GM08714 (cell line): ENCODE measurements around the gene SIX6.
"Not testable (repeated sequence)": the region's sequence is repeated elsewhere in the genome, so short reads cannot be mapped to it uniquely, and the experiment has no call there.

Experiments
- H3K4me3 ChIP-seq: fragments of 200-500 bp; sonication (Bioruptor generic); 2 replicates; pipeline ENCODE4 v1.5.1; 2014; ENCODE audit warnings: mild to moderate bottlenecking, low read length, inconsistent platforms
- ZNF274 ChIP-seq: IDR thresholded peaks from 2 replicates; pipeline ENCODE4 v1.6.1; 2012; ENCODE audit warnings: mild to moderate bottlenecking, low read depth, low read length

The SIX6 gene

GRCh38 chr14:60508707-60509437 is at the start of gene SIX6:
Gene SIX6 (plus strand): TSS chr14:60509146. CDS start chr14:60509399, 253 bp downstream.
- no peak within 1 kb of the TSS for H3K4me3 ChIP-seq
- TF ChIP-seq ZNF274: no peak

DNA sequence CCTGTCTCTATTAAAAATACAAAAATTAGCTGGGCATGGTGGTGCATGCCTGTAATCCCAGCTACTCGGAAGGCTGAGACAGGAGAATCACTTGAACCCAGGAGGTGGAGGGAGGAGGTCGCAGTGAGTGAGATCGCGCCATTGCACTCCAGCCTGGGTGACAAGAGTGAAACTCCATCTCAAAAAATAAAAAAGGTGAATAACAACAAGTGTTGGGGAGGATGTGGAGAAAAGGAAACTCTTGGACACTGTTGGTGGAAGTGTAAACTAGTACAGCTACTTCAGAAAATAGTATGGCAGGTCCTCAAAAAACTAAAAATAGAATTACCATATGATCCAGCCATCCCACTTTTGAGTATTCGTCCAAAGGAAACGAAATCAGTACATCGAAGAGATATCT is 28.7 kb upstream of the SIX6 start:
- not testable (repeated sequence) for H3K4me3 ChIP-seq

DNA sequence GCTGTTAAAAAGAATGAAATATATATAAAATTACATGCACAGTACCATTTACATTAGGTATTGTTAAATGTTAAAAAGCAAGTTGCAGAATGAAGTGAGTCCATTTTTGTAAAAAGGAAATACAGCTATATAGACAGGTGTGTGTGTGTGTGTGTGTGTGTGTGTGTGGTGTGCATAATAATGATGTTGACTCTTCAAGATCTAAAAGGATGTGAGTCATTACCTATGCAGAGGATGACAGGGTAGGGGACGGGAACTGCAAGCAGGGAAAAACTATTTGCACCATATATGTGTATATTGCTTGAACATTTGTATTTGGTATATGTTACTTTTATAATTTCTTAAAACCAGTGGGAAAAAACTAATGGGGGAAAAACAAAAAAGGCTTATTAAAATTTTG is 26.2 kb upstream of the SIX6 start:
- H3K4me3 ChIP-seq: no peak overlapping the region
- TF ChIP-seq ZNF274: no peak

- TF ChIP-seq ZNF274: no peak
- no peak overlapping the region for H3K4me3 ChIP-seq
Measured at GRCh38 chr14:60485057-60485597, 23.8 kb upstream of the SIX6 start.

- no peak within 1 kb of the TSS for H3K4me3 ChIP-seq
- TF ChIP-seq ZNF274: no peak
Measured at GRCh38 chr14:60485598-60486251, 23.2 kb upstream of the SIX6 start, which contains the start of gene C14orf39. Gene C14orf39 (minus strand): TSS chr14:60486063. CDS start chr14:60485078, 985 bp downstream.

DNA sequence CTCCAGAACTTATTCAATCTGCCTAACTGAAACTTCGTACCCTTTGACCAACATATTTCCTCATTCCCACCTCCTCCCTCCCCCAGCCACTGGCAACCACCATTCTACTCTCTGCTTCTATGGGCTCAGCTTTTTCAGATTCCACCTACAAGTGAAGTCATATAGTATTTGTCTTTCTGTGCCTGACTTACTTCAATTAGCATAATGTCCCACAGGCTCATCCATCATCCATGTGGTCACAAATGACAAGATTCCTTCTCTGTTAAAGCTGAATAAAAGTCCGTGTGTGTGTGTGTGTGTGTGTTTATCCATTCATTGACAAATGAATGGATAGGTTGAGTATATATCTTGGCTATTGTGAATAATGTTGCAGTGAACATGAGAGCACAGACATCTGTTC is 21.7 kb upstream of the SIX6 start:
- no peak for TF ChIP-seq ZNF274
- no peak overlapping the region for H3K4me3 ChIP-seq

DNA sequence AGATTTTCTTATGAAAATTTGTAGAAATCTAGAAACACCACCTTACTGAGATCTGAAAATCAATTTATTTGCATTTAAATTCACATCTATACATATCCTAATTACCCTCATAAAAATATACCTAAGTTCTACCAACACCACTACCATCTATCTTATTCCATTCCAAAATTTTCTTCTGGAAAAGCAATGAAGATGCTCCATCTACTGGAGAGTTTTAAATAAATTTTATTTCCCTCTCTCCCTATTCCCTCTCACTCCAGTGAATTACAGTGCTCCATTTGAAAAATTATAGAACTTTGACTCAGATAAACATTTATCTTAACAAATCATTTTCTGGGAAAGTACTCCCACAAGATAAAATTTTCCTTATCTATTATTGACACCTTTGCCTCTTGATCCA is 20.8 kb upstream of the SIX6 start:
- TF ChIP-seq ZNF274: no peak
- H3K4me3 ChIP-seq: no peak overlapping the region

- no peak overlapping the region for H3K4me3 ChIP-seq
- TF ChIP-seq ZNF274: no peak
Measured at GRCh38 chr14:60490270-60490669, 18.7 kb upstream of the SIX6 start.

GRCh38 chr14:60495946-60496345 is 13.0 kb upstream of the SIX6 start:
- H3K4me3 ChIP-seq: no peak overlapping the region
- no peak for TF ChIP-seq ZNF274

DNA sequence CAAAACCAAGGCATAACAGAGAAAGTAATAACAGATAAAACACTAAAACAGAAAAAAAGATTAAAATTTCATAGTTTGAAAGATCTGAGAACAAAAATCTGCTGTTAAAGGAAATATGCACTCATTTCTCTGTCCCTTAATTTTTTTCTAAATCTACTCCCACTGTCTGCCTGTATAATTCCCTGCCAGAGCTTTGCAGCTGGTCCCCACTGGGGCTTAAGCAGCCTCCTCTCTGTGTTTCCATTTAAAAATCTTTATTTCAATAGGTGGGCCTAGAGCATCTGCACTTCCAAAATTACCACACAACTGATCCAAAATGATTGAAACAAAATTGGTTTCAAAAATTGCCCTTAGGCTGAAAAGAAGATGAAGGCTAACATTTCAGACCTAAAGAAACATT is 6.4 kb upstream of the SIX6 start:
- no peak overlapping the region for H3K4me3 ChIP-seq
- TF ChIP-seq ZNF274: no peak

DNA sequence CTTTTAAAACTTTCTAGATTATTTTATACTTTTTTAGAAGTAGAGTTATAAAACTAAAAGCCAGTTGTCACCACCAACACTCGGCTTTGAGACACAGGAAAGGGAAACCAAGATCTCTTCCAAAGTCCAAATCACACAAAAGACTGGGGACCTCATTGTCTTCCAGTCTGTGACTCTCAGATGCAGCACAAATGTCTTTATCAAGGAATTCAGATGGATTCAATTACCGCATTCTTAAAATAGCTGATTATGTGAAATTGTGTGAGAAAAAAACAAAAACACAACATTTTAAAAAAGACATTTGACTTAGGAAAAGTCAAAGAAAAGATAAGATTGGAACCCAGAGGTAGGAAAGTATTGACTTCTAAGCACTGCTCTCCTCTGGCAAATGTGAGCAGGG is 3.5 kb upstream of the SIX6 start:
- no peak overlapping the region for H3K4me3 ChIP-seq
- TF ChIP-seq ZNF274: no peak

DNA sequence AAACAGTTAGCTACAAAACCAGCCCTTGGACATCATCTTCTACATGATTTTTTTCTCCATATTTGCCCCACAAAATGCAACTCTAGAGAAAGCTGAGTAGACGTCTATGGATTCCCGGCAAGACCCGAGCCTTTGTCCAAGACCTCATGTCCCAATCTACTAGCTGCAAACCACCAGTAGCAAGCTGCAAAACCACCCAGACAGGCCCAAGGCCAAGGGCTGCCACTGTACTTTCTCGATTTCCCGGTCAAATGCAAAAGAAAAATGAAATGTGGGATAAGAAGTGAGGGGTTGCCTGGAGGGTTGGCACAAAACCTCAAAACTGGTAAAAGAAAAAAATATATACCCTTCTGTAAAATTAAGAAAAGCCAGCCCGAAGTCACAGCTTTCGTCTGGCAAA is 2.9 kb upstream of the SIX6 start:
- no peak for TF ChIP-seq ZNF274
- H3K4me3 ChIP-seq: no peak overlapping the region

- no peak overlapping the region for H3K4me3 ChIP-seq
- TF ChIP-seq ZNF274: no peak
Measured at GRCh38 chr14:60506462-60506984, 2.4 kb upstream of the SIX6 start.

DNA sequence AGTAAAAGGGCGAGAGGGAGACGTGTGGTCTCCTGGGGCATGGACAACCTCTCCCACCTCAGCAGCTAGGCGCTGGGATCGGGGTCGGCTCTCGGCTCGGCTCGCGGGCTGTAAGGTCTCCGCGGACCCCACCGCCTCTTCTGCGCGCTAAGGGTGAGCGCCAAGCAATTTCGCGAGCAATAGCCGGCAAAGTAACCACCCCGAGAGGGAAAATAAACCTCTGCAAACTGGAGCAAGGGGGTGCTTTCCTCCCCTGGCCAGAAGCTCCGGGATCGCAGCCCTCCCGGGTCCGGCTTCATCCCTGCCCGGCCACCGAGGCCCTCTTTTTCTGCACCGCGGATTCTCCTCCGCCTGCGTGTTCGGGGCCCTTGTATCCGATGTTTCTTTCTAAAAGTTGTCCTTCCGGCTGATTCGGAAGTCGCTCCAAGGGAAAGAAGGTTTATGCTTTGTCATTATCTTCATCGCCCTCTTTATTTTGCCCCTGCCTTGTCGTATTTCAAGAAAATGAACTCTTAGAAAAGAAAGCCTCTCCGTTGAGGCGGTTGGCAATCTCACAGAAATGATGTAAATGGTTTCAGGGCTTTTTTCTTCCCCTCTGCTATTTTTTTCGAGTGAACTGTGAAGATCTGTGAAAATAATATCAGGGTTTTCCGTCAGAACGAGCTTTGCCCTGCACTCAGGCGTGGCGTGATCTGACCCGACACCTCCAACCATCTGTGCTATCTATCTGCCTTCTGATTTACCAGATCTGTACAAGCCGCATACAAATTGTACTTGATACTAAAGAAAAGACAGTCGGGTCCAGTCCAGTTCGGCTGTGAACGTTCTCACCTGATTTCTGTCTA is 1.7 kb upstream of the SIX6 start:
- no peak overlapping the region for H3K4me3 ChIP-seq
- TF ChIP-seq ZNF274: no peak
